Measurements from ENCODE around the gene TEDC1.
A peak's percentile ranks its signal among the peaks of the same experiment; 100 is the strongest.

DNA sequence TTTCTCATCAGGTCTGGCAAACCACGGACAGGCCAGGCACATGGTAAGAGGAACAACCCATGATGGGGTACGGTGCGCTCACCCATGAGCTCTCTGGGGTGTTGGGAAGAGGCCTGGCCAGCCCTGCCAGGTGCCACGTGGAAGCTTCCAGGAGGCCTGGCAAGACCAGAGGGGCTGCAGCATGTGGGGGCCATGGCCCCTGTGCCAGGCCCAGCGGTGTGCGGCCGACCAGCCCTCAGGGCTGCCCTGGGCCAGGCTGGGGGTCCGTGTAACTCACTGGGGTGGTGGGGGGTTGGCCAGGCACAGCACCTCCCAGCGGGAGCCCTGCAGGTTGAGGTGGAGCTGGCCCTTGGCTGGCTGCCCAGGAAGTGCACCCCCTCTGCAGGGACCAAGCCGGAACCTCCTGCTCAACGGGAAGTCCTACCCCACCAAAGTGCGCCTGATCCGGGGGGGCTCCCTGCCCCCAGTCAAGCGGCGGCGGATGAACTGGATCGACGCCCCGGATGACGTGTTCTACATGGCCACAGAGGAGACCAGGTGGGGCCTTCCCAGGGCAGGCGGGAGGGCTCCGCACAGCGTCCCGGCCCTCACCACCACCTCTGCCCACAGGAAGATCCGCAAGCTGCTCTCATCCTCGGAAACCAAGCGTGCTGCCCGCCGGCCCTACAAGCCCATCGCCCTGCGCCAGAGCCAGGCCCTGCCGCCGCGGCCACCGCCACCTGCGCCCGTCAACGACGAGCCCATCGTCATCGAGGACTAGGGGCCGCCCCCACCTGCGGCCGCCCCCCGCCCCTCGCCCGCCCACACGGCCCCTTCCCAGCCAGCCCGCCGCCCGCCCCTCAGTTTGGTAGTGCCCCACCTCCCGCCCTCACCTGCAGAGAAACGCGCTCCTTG lies 21.3 kb upstream of the TEDC1 start:
- TF ChIP-seq POLR2AphosphoS5 (IDR thresholded peaks at IDR 0.05) (no peak), POLR2A (IDR thresholded peaks at IDR 0.05) (peak; percentile 16)
- TF ChIP-seq, protein P1, sequence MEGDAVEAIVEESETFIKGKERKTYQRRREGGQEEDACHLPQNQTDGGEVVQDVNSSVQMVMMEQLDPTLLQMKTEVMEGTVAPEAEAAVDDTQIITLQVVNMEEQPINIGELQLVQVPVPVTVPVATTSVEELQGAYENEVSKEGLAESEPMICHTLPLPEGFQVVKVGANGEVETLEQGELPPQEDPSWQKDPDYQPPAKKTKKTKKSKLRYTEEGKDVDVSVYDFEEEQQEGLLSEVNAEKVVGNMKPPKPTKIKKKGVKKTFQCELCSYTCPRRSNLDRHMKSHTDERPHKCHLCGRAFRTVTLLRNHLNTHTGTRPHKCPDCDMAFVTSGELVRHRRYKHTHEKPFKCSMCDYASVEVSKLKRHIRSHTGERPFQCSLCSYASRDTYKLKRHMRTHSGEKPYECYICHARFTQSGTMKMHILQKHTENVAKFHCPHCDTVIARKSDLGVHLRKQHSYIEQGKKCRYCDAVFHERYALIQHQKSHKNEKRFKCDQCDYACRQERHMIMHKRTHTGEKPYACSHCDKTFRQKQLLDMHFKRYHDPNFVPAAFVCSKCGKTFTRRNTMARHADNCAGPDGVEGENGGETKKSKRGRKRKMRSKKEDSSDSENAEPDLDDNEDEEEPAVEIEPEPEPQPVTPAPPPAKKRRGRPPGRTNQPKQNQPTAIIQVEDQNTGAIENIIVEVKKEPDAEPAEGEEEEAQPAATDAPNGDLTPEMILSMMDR (IDR thresholded peaks at IDR 0.05), result no peak
